ENCODE results near the gene MAPK8.
"Not testable (repeated sequence)": the region's sequence is repeated elsewhere in the genome, so short reads cannot be mapped to it uniquely, and the experiment has no call there.

Gene MAPK8

DNA sequence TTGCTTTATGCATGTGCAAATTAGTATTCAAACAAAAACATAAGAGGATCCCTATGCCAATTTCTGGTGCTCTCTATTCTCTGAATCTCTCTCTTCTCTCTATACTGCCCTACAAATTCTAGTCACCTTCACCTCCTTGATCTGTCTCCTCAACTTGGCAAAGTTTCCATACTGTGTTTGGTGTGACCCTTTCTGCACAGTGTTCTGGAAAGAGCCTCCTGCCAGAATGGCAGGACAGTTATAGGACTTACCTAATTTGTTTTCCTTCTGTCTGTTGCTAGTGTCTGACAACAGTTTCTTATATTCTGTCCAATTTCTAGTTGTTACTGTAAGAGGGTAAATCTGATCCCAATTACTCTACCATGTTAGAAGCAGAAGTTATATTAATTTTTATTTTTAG, 34.3 kb downstream of the MAPK8 start:
- no peak for DNase-seq

DNA sequence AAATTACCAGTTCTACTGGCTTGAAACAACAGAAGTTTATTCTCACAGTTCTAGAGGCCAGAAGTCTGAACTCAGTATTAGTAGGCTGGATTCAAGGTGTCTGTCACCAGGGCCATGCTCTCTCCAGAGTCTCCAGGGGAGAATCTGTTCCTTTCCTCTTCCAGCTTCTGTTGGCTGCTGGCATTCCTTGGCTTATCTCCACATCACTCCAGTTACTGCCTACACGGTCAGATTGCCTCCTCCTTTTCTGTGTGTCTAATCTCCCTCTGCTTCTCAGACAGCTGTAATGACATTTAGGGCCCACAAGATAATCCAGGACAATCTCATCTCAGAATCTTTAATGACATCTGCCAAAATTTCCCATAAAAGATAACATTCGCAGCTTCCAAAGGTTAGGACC, 36.6 kb downstream of the MAPK8 start:
- DNase-seq: no peak

DNA sequence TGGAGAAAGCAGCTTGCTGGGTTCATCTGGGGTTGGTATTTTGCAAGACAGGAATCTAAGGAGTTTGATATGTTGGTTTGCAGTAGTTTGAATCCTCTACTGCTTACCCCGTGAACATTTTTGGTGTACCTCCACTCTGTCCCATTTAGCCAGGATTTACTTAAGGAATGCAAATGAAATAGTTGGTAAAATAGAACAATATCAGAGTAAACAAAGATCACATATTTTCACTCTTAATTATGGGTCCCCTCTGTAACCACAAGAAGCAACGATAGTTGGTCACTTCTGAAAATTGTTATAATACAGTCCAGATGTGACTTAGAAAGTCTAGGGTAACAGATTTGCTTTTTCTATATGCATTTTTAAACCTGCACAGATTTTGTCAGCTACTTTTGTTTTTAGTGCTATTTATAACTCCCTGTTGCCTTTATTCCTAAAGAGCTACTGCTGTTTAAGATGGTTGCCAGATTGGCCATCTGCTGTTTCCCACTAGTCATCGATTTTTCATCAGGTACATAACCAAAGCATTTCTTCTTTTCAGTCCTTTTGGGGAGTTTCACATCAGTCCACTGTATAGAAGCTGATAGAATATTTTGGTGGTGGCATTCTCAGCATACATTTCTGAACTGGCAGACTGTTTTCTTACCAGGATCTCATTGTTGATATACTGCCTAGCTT, 37.6 kb downstream of the MAPK8 start:
- no peak for DNase-seq

DNA sequence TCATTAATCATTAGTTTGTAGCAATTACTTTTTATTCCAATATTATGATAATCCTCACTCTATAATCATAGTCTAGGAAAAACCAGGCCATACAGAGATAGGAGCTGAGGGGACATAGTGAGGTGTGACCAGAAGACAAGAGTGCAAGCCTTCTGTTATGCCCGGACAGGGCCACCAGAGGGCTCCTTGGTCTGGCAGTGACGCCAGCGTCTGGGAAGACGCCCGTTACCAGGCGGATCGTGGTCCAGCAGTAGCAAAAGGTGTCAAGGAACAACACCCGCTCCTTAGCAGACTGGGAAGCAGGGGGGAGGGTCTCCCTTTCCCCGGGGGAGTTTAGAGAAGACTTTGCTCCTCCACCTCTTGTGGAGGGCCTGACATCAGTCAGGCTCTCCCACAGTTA, 39.8 kb downstream of the MAPK8 start:
- not testable (repeated sequence) for DNase-seq

DNA sequence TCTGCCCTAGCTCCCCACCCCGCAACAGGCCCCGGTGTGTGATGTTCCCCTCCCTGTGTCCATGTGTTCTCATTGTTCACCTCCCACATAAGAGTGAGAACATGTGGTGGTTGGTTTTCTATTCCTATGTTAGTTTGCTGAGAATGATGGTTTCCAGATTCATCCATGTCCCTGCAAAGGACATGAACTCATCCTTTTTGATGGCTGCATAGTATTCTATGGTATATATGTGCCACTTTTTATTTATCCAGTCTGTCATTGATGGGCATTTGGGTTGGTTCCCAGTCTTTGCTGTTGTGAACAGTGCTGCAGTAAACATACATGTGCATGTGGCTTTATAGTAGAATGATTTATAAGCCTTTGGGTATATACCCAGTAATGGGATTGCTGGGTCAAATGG, 41.1 kb downstream of the MAPK8 start:
- DNase-seq: not testable (repeated sequence)

DNA sequence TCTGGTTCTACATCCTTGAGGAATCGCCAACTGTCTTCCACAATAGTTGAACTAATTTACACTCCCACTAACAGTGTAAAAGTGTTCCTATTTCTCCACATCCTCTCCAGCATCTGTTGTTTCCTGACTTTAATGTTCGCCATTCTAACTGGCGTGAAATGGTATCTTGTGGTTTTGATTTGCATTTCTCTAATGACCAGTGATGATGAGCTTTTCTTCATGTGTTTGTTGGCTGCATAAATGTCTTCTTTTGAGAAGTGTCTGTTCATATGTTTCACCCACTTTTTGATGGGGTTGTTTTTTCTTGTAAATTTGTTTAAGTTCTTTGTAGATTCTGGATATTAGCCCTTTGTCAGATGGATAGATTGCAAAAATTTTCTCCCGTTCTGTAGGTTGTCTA, 41.5 kb downstream of the MAPK8 start:
- not testable (repeated sequence) for DNase-seq

DNA sequence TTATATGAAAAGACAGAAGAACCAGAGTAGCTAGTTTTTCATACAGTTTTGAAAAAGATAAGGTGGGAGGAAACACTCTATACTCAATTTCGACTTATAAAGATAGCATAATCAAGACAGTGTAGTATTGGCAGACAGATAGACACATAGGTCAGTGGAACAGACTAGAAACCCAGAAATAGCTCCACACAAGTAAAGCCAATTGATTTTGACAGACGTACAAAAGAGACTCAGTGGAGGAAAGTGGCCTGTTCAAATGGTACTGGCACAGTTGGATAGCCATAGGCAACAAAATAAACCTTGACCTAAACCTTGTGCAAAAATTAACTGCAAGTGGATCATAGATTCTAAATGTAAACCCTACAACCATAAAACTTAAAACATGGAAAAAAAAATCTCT, 46.8 kb downstream of the MAPK8 start:
- no peak for DNase-seq

DNA sequence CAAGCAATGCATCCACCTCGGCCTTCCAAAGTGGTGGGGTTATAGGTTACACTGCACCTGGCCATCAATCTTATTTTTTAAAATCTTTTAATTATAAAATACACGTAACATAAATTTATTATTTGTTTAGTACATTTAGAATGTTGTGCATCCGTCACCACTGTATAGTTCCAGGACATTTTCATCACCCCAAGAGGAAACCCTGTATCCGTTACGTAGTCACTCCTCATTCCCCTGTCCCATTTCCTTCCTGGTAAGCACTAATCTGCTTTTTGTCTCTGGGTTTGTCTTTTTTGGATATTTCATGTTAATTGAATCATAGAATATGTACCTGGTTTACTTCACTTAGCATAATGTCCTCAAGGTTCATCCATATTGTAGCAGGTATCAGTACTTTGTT, 51.2 kb downstream of the MAPK8 start:
- no peak for DNase-seq

DNA sequence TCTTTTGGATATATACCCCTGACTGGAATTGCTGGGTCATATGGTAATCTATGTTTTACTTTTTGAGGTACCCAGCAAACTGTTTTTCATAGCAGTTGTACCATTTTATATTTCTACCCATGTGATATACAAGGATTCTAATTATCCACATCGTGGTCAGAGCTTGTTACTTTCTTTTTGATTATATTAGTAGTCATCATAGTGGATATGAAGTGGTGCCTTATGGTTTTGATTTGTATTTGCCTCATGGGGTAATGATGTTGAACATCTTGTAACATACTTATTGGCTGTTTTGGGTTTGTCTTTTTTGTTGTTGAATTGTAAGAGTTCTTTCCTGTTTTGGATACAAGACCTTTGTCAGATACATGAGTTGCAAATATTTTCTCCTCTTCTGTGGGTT, 51.7 kb downstream of the MAPK8 start:
- DNase-seq: no peak

DNA sequence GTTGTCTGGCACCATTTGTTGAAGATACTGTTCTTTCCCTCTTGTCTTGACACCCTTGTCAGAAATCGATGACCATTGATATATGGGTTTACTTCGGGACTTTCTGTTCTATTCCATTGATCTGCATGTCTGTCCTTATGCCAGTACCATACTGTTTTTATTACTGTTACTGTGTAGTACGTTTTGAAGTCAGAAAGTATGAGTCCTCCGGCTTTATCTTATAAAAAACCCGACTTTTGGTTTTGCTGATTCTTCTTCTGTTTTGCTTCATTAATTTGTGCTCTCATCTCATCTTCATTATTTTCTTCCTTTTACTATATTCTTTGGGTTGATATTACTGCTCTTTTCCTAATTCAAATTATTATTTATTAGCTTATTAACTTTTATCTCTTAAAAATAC, 52.4 kb downstream of the MAPK8 start:
- no peak for DNase-seq

DNA sequence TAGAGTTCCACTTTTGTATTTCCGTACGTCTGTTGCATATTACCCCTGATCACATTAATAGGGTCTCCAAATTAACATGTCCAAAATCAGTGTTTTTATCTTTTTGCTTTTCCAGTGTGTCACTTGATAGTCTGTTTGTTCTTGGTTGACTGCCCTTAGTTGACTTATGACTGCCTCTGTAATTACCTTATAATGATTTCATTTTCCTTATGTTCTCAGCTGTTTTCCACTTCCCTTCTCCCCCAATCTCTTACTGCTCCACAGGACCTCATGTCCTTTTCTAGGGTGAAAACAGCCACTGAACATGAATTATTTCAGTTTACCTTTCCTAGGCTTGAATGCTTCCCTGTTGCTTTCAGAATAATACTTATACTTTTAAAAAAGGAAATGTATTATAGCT, 54.7 kb downstream of the MAPK8 start:
- no peak for DNase-seq

DNA sequence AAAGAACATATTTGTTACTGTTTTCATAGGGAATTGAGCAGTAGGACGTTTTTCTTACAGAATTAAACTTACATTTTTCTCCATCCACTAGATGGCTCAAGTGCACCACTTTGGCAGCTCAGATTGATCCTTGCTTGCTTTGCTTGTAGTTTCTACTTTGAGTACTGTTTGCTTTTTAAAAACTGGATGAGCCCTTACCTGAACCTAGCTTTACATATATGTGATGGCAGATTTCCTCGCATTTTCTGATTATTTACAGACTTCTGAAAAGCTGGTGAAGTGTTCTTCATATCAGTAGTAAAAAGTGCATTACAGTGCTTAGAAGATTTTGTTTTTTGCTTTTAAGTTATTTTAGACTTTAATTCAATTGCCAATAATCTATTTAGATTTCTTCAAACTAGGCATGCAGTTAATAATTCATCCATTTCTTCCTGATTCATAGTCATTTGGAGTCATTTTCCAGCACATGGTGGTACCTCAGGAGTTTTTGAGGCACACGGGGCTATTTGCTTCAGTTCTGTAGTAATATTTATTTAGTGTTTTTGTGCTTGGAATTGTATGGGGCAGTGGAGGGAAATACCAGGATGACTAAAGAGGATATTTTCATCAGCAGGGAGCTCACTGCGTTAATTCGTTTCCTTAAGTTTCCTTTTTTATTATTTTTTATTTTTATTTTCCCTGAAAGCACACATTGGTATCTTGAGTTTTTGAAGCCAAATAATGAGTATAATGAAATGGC, 57.3 kb downstream of the MAPK8 start:
- DNase-seq: peak; percentile 86

DNA sequence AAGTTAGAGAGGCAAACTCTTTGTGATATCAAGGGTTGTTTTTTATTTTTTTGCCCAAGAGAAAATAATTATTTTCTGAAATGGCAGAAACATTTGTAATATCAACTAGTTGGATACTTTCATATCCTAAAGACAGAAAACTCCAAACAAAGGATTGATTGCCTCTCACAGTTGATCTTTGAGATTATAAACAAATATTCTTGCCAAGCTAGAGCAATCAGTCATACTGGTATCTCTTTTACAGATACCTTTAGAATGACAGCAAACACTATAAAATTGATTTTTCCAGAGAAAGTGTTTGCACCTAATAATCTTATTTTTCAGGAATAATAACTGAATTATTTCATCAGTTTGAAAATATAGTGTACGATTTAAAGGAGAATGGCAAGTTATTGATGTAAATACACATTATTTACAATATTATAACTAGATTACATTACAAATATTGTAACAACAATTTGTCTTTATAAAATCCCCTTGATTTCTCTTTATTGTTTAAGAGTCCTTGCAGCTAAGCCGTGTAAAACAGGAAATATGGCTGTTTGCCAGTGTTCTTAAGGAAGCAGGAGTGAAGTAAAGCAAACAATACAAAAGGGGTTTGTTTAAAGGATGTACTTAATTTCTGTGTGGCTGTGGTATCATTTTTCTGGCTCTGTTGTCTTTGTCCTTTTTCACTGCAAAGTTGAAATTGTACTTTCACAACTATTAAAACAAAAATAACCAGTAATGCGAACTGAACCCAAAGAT, 58.4 kb downstream of the MAPK8 start:
- DNase-seq: peak; percentile 73

DNA sequence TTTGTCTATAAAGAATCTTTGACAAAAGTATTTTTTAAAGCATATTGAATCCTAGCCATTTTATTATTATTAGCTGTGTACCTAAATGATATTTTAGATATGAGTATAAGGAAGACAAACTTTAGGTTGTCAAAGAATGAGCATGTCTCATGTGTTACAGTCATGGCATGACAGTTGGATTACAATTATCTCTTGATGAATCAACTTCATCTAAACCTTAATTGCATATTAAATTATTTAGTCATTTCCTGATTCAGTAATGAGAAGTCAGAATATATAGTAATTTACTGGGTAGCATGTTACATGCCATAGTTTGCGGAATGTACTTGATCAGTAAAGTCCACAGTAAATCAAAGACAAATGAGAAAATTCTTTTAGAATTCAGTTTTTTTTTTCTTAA, 59.2 kb downstream of the MAPK8 start:
- peak; percentile 16 for DNase-seq

DNA sequence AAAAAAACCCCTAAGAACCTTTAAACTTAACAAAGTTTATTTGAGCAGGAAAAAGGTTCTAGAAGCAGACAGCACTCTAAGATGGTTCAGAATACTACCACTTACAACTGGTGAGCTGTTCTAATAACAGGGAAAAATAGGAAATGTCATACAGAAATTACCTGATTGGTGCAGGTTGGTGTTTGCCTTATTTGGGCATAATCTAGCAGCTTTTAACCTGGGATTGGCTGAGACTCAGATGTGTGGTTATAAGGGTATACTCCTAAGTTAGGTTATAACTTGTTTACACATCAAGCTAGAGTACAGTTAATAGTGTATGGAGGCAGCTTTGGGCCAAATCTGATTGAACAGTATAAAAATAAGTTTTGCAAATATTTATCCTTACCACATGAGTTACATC, 59.8 kb downstream of the MAPK8 start:
- no peak for DNase-seq

DNA sequence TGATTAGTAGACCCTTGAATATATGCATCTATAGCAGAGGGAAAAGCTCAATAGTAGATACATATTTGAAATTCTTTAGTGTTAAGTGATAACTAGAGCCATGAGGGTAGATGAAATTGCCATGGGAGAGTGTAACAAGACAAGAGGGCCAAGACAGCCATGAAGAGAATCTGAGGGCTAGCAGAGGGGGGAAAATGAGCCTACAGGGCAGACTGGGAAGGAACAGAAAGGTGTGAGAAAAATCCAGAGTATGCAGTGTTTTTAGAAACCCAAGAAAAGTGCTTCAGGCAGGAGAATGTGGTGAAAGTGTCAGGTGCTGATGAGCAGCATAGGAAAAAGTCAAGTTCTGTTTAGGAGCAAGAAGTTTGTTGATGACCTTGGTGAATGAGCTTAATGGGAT, 63.0 kb downstream of the MAPK8 start:
- DNase-seq: no peak

DNA sequence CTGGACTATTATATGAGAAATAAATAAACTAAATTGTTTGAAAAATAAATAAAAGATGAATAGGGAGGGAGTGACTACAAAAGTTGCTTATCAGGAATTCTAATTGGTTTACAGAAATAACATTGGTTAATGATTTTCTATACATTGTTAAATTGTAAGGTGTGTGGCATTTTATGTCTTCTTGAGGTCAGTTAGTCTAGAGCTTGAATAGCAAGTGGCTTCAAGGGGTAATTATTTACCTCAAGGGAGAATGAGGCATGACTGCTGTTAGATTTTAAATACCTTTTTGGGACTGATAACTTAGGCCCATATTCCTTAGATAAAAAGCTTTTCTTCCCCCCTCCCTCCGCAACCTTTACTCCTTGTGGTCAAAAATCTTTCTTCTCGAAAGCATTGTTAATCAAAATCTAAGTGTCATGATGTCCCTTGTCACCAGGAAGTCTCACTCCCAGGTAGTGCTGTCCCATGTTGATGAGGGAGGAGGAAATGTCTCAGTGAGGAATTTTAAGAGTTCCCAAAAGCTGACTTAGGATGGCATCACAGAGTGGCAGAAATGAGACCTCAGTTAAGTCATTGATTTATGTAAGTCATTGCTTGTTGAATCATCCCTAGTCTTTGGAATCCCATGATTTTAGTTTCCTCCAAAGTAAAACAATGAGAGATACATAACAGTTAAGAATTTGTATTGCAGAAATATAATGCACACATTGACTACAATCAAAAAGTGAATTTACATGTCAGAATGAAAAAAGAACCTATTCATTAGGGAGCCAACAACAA, 71.5 kb downstream of the MAPK8 start:
- no peak for DNase-seq

DNA sequence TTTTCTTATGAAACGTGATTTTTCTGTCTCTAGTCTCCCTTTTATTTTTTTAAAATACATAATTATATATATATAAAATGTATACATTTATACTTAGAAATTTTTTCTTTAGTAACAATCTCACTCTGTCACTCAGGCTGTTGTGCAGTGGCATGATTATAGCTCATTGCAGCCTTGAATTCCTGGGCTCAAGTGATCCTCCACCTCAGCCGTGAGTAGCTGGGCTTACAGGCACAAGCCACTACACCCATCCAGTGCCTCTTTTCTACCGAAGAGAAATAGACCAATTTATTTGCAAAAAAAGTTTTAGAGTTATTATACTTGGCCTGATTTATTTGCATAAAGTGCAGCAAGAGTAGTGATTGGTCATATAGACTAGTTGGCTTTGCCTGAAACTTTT, 72.2 kb downstream of the MAPK8 start:
- no peak for DNase-seq

DNA sequence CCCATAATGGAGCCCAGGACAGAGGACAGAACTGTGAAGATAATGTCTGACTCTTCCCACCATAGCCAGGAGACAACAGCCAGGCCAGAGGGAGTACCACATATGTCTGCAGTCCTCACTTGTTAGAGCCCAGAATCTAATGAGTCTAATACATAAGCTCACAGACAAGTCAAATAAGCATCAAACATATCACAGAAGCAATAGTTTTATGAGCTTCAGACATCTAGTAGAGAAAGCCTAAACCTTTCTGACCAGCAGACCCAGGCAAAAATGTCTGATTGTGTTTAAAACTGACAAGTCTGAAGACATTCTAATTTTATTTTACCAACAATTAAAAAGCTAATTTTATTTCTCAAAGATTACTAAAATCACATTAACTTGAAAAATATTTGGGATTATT, 75.5 kb downstream of the MAPK8 start:
- no peak for DNase-seq

DNA sequence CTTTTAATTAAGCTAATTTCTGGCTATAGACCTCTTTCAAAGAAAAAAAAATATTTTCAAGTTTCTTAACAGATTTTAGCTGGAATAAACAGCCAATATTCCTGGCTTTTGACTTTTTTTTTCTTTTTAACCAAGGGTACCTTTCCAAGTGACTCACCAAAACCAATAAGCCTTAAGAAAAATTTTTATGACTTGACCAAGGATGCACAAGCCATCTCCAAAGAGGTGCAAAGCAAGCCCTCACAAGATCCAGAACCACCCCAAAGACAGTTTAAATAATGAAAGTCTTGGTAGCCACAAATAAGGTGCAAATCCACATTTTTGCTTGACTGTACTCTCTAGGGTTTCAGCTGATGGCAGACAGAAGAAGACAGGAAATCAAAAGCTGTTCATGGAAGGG, 76.5 kb downstream of the MAPK8 start:
- no peak for DNase-seq

DNA sequence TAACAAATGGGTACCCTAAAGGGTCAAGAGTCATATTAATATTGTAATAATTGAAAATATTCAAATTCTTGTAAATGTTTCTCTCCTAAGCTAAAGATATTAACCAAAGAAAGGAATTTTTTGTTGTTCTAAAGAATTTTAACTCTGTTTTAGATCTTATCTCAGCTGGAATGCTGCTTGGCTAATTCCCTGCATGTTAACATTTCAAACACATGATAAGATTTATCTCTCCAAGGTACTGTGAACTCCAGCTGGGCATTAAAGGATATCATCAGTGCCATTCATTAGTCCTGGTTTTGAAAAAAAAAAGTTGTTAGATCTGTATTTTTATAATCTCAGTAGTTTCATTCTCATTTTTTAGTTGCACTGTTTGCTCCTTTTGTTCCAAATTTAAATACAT, 76.9 kb downstream of the MAPK8 start:
- no peak for DNase-seq

DNA sequence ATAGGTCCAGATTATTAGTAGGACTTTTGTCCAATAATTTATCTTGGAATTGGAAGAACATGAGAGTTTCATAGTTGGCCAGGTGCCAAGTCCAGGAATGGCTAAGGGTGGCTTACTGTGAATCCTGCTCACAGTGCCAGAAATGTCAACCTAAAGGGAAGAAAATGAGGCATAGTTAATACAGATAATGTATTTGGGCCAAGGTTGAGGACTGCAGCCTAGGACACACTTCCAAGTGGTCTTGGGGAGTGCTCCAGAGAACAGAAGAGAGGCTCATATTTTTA, 78.2 kb downstream of the MAPK8 start:
- no peak for DNase-seq

DNA sequence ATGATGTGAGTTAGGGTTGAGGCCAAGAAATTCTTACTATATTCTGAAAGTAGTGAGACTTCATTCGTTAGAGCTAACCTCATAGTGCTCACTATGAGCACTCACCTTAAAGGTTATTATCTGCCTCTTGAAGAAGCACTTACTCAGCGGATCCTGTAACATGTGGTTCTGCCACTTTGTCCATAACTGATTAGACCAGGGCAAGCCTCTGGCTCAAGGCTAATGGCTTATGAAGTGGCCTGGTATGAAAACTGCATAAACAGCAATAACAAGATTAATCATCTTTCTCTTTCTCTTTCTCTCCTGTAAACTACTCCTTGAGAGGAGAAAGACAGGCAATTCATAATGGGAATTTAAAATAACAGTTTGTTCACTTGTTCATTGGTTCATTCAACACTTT, 82.8 kb downstream of the MAPK8 start:
- no peak for DNase-seq

Measured in hematopoietic multipotent progenitor cell treated with erythropoietin and hydrocortisone succinate and interleukin-3 and kit ligand, for 6 days (in vitro differentiated cells).